Measurements from ENCODE around the gene IQCH. TPM values are rescaled to one million over a fixed set of nuclear protein-coding genes. Genes with fewer than 3 reads are reported as not detected.

IQCH gene
- total RNA-seq, 1 experiment from 2014 or later = 2.4 TPM

GRCh38 chr15:67501836-67502461 is 247.4 kb downstream of the IQCH start:
- Mint-ChIP-seq H3K9me3 (ENCODE audit: unreplicated experiment) (no peaks in the 10 kb centered on the region), H3K4me1 (ENCODE audit: low read depth, unreplicated experiment) (peaks cover 7% of the 10 kb centered on the region), H3K4me3 (ENCODE audit: unreplicated experiment) (no peak overlapping the region), H3K36me3 (ENCODE audit: insufficient read depth, unreplicated experiment) (no peaks in the 10 kb centered on the region), H3K27ac (ENCODE audit: unreplicated experiment) (no peak overlapping the region), H3K27me3 (ENCODE audit: insufficient read depth, unreplicated experiment) (no peaks in the 10 kb centered on the region)
- DNase-seq = no peak
- BruUV-seq (replicated peaks) = no TSS peak
- H3K4me3 ChIP-seq (ENCODE audit: low read depth, low read length) = no peak overlapping the region
- H3K9me3 ChIP-seq = no peaks in the 10 kb centered on the region
- H3K4me1 ChIP-seq = no peaks in the 10 kb centered on the region
- ChIA-PET POLR2A (no interaction called here), CTCF (interaction anchor here (1.2 to 1.3 kb wide), 2 partner anchors 330 to 652 kb away, joined by 4 to 8 read pairs; no protein-coding TSS in a partner anchor)
- intact Hi-C loops (cut with micrococcal nuclease; ENCODE audit: unreplicated experiment) = loop anchor here (1.0 kb wide), 1 partner anchor 332 kb away; no protein-coding TSS in a partner anchor
- TF ChIP-seq, protein P1, sequence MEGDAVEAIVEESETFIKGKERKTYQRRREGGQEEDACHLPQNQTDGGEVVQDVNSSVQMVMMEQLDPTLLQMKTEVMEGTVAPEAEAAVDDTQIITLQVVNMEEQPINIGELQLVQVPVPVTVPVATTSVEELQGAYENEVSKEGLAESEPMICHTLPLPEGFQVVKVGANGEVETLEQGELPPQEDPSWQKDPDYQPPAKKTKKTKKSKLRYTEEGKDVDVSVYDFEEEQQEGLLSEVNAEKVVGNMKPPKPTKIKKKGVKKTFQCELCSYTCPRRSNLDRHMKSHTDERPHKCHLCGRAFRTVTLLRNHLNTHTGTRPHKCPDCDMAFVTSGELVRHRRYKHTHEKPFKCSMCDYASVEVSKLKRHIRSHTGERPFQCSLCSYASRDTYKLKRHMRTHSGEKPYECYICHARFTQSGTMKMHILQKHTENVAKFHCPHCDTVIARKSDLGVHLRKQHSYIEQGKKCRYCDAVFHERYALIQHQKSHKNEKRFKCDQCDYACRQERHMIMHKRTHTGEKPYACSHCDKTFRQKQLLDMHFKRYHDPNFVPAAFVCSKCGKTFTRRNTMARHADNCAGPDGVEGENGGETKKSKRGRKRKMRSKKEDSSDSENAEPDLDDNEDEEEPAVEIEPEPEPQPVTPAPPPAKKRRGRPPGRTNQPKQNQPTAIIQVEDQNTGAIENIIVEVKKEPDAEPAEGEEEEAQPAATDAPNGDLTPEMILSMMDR (IDR thresholded peaks at IDR 0.05; ENCODE audit: insufficient read depth in 1 of 2, low read depth in 1 of 2, low read length in 1 of 2, severe bottlenecking in 1 of 2, unreplicated experiment in 1 of 2) = no peak
- H3K27me3 ChIP-seq (replicated peaks; ENCODE audit: control insufficient read depth, insufficient read depth, low read length) = no peaks in the 10 kb centered on the region
- H3K36me3 ChIP-seq (ENCODE audit: control insufficient read depth, insufficient read depth, low read length) = no peaks in the 10 kb centered on the region

DNA sequence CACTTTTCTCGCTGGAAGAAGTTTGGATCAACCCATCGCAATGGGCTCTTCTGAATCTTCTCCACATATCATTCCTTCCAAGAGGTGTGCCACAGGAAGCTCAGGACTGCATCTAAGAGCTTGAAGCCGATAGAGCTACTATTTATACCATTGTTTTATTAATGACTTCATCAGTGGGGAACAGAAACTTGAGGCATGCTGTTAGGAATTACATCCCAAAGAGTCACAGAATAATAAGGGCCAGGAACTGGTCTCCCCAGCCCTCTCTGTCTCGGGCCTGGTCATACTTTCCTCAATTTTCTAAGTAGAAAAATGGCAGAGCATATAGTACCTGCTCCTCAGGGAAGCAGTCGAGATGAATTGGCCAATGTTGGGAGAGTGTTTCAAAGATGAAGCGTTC is 249.5 kb downstream of the IQCH start:
- no peak overlapping the region for H3K27ac Mint-ChIP-seq (ENCODE audit: unreplicated experiment)
- peaks cover 7% of the 10 kb centered on the region for H3K4me1 Mint-ChIP-seq (ENCODE audit: low read depth, unreplicated experiment)
- TF ChIP-seq, protein P1 (IDR thresholded peaks at IDR 0.05; ENCODE audit: insufficient read depth in 1 of 2, low read depth in 1 of 2, low read length in 1 of 2, severe bottlenecking in 1 of 2, unreplicated experiment in 1 of 2) = no peak
- Histone ChIP-seq H3K36me3 (ENCODE audit: control insufficient read depth, insufficient read depth, low read length) (no peaks in the 10 kb centered on the region), H3K9me3 (no peaks in the 10 kb centered on the region), H3K27me3 (replicated peaks; ENCODE audit: control insufficient read depth, insufficient read depth, low read length) (no peaks in the 10 kb centered on the region), H3K4me1 (no peaks in the 10 kb centered on the region), H3K4me3 (ENCODE audit: low read depth, low read length) (no peak overlapping the region)
- intact Hi-C loops (cut with micrococcal nuclease; ENCODE audit: unreplicated experiment) = no loop called here
- no TSS peak for BruUV-seq (replicated peaks)
- H3K27me3 Mint-ChIP-seq (ENCODE audit: insufficient read depth, unreplicated experiment) = no peaks in the 10 kb centered on the region
- POLR2A ChIA-PET = no interaction called here
- no peaks in the 10 kb centered on the region for H3K9me3 Mint-ChIP-seq (ENCODE audit: unreplicated experiment)
- H3K36me3 Mint-ChIP-seq (ENCODE audit: insufficient read depth, unreplicated experiment) = peaks cover 7% of the 10 kb centered on the region
- no peak overlapping the region for H3K4me3 Mint-ChIP-seq (ENCODE audit: unreplicated experiment)
- CTCF ChIA-PET = no interaction called here
- no peak for DNase-seq

- no TSS peak for BruUV-seq (replicated peaks)
These were observed 250.2 kb downstream of the IQCH start for GRCh38 chr15:67504796-67505195.

More at GRCh38 chr15:67504796-67505195, 250.2 kb downstream of the IQCH start:
- intact Hi-C loops (cut with micrococcal nuclease; ENCODE audit: unreplicated experiment) = no loop called here
- Mint-ChIP-seq H3K27ac (ENCODE audit: unreplicated experiment) (no peak overlapping the region), H3K9me3 (ENCODE audit: unreplicated experiment) (no peaks in the 10 kb centered on the region), H3K4me1 (ENCODE audit: low read depth, unreplicated experiment) (peaks cover 7% of the 10 kb centered on the region), H3K36me3 (ENCODE audit: insufficient read depth, unreplicated experiment) (peaks cover 8% of the 10 kb centered on the region), H3K27me3 (ENCODE audit: insufficient read depth, unreplicated experiment) (no peaks in the 10 kb centered on the region), H3K4me3 (ENCODE audit: unreplicated experiment) (no peak overlapping the region)
- no peak for DNase-seq
- ChIA-PET CTCF (no interaction called here), POLR2A (no interaction called here)
- Histone ChIP-seq H3K4me1 (no peaks in the 10 kb centered on the region), H3K27me3 (replicated peaks; ENCODE audit: control insufficient read depth, insufficient read depth, low read length) (no peaks in the 10 kb centered on the region), H3K36me3 (ENCODE audit: control insufficient read depth, insufficient read depth, low read length) (no peaks in the 10 kb centered on the region), H3K4me3 (ENCODE audit: low read depth, low read length) (no peak overlapping the region), H3K9me3 (no peaks in the 10 kb centered on the region)
- TF ChIP-seq, protein P1 (IDR thresholded peaks at IDR 0.05; ENCODE audit: insufficient read depth in 1 of 2, low read depth in 1 of 2, low read length in 1 of 2, severe bottlenecking in 1 of 2, unreplicated experiment in 1 of 2) = no peak
